Measurements from ENCODE around the gene SGSM1.

The SGSM1 gene

GRCh38 chr22:24945430-24945829 is 139.4 kb downstream of the SGSM1 start:
- no peak overlapping the region for H3K4me3 ChIP-seq (ENCODE audit: low read length)
- no peak for DNase-seq (ENCODE audit: low read depth)
- TF ChIP-seq CTCF (conservative IDR thresholded peaks at IDR 0.05; ENCODE audit: low read length) = no peak

GRCh38 chr22:24947383-24947782 is 141.4 kb downstream of the SGSM1 start:
- TF ChIP-seq CTCF (conservative IDR thresholded peaks at IDR 0.05; ENCODE audit: low read length) = no peak
- DNase-seq (ENCODE audit: low read depth) = no peak
- H3K4me3 ChIP-seq (ENCODE audit: low read length) = no peak overlapping the region

GRCh38 chr22:24947881-24948280 is 141.9 kb downstream of the SGSM1 start:
- H3K4me3 ChIP-seq (ENCODE audit: low read length) = no peak overlapping the region
- TF ChIP-seq CTCF (conservative IDR thresholded peaks at IDR 0.05; ENCODE audit: low read length) = no peak
- DNase-seq (ENCODE audit: low read depth) = no peak

GRCh38 chr22:24948356-24949202 is 142.6 kb downstream of the SGSM1 start:
- TF ChIP-seq CTCF (conservative IDR thresholded peaks at IDR 0.05; ENCODE audit: low read length) = no peak
- DNase-seq (ENCODE audit: low read depth) = no peak

GRCh38 chr22:24950272-24950902 is 144.4 kb downstream of the SGSM1 start:
- TF ChIP-seq CTCF (conservative IDR thresholded peaks at IDR 0.05; ENCODE audit: low read length) = no peak
- peak; percentile 62 for DNase-seq (ENCODE audit: low read depth)
- no peak overlapping the region for H3K4me3 ChIP-seq (ENCODE audit: low read length)

More at GRCh38 chr22:24948356-24949202, 142.6 kb downstream of the SGSM1 start:
- no peak overlapping the region for H3K4me3 ChIP-seq (ENCODE audit: low read length)

- H3K4me3 ChIP-seq (ENCODE audit: low read length) = peak within 1 kb of the TSS; percentile 72
- DNase-seq (ENCODE audit: low read depth) = peak; percentile 40
- TF ChIP-seq CTCF (conservative IDR thresholded peaks at IDR 0.05; ENCODE audit: low read length) = peak; percentile 89
Observed at GRCh38 chr22:24951942-24952836, 146.2 kb downstream of the SGSM1 start, which contains the start of gene KIAA1671. Gene KIAA1671, plus strand, starts transcription at chr22:24952716. Its CDS starts 75,284 bp downstream, at chr22:25028000.
